Measurements from ENCODE around the gene FBXO42. TPM values are rescaled to one million over a fixed set of nuclear protein-coding genes. Genes with fewer than 3 reads are reported as not detected.

FBXO42 gene
- total and polyA plus RNA-seq, 8 donors: 7.4 to 11.9 (median 9.7) TPM

- no peaks in the 10 kb centered on the region for H3K9me3 ChIP-seq
- ATAC-seq (peak; percentile 90 to 93 (median 91)), DNase-seq (peak; percentile 94 to 99 (median 98)), FAIRE-seq (no peak)
- intact Hi-C loops (cut with DNase I): no loop called here
- peak overlapping the region; percentile 85 to 90 (median 88) for H3K27ac ChIP-seq
- H3K27me3 ChIP-seq: no peaks in the 10 kb centered on the region
- H3K4me1 ChIP-seq: peaks cover 0 to 16% (median 0%) of the 10 kb centered on the region in 3 donors
- peak overlapping the region; percentile 3 to 50 (median 42) for H3K4me3 ChIP-seq
- H3K36me3 ChIP-seq: no peaks in the 10 kb centered on the region
- WGBS, 2 donors: 1 to 2% methylated on average over 73 to 87 of the region's 87 CpGs
- TF ChIP-seq CTCF (IDR thresholded peaks at IDR 0.05): no peak
These were observed 145.5 kb downstream of the FBXO42 start for GRCh38 chr1:16206547-16207317.

- DNase-seq (peak in 4 of 6 donors; percentile 45 to 87 (median 70)), FAIRE-seq (no peak)
These were observed 146.3 kb downstream of the FBXO42 start for GRCh38 chr1:16205891-16206546.

GRCh38 chr1:16205334-16205671, 147.0 kb downstream of the FBXO42 start:
- intact Hi-C loops (cut with DNase I): no loop called here
- no peak for FAIRE-seq
- WGBS, 2 donors: 91 to 94% methylated on average over 11 of the region's 11 CpGs

More at GRCh38 chr1:16205891-16206546, 146.3 kb downstream of the FBXO42 start:
- Histone ChIP-seq H3K4me3 (peak overlapping the region in 3 of 4 donors; percentile 23 to 50 (median 34)), H3K9me3 (no peaks in the 10 kb centered on the region), H3K4me1 (peaks cover 0 to 11% (median 0%) of the 10 kb centered on the region in 3 donors), H3K27ac (peak overlapping the region; percentile 45 to 90 (median 56)), H3K36me3 (no peaks in the 10 kb centered on the region), H3K27me3 (no peaks in the 10 kb centered on the region)
- 35% methylated on average over 37 to 38 of the region's 38 CpGs for WGBS, 2 donors
- no peak for ATAC-seq
- TF ChIP-seq CTCF (IDR thresholded peaks at IDR 0.05): no peak
- intact Hi-C loops (cut with DNase I): no loop called here

GRCh38 chr1:16204634-16205333, 147.5 kb downstream of the FBXO42 start:
- WGBS, 2 donors: 78 to 82% methylated on average over 12 of the region's 12 CpGs
- no peak overlapping the region for H3K27ac ChIP-seq

More at GRCh38 chr1:16205334-16205671, 147.0 kb downstream of the FBXO42 start:
- no peak for TF ChIP-seq CTCF (IDR thresholded peaks at IDR 0.05)
- Histone ChIP-seq H3K4me1 (peaks cover 0 to 11% (median 0%) of the 10 kb centered on the region in 3 donors), H3K9me3 (no peaks in the 10 kb centered on the region), H3K27ac (no peak overlapping the region), H3K36me3 (no peaks in the 10 kb centered on the region), H3K4me3 (no peak overlapping the region), H3K27me3 (no peaks in the 10 kb centered on the region)
- DNase-seq: peak in 3 of 6 donors; percentile 24 to 63 (median 56)
- ATAC-seq: no peak

More at GRCh38 chr1:16204634-16205333, 147.5 kb downstream of the FBXO42 start:
- ATAC-seq (peak in 1 of 4 donors; percentile 19), DNase-seq (peak in 3 of 6 donors; percentile 29 to 75 (median 70)), FAIRE-seq (no peak)
- Histone ChIP-seq H3K4me3 (no peak overlapping the region), H3K9me3 (no peaks in the 10 kb centered on the region), H3K4me1 (peaks cover 0 to 11% (median 0%) of the 10 kb centered on the region in 3 donors), H3K27me3 (no peaks in the 10 kb centered on the region), H3K36me3 (no peaks in the 10 kb centered on the region)
- no peak for TF ChIP-seq CTCF (IDR thresholded peaks at IDR 0.05)
- intact Hi-C loops (cut with DNase I): loop anchor here in 1 of 3 donors (5.0 kb wide), 1 partner anchor 38 kb away; no protein-coding TSS in a partner anchor

Data from pancreas (tissue), 10 donors.